GM19372 (cell line): ENCODE data around the gene MAN1A1.
A peak's percentile ranks its signal among the peaks of the same experiment; 100 is the strongest.

Experiments
- ATAC-seq: cut with Tn5 transposase; IDR thresholded peaks from one replicate; pipeline ENCODE4 v1.9.1; 2021; ENCODE audit warnings: mild to moderate bottlenecking, low read depth, moderate library complexity; ENCODE audit not compliant: unreplicated experiment

MAN1A1 gene

DNA sequence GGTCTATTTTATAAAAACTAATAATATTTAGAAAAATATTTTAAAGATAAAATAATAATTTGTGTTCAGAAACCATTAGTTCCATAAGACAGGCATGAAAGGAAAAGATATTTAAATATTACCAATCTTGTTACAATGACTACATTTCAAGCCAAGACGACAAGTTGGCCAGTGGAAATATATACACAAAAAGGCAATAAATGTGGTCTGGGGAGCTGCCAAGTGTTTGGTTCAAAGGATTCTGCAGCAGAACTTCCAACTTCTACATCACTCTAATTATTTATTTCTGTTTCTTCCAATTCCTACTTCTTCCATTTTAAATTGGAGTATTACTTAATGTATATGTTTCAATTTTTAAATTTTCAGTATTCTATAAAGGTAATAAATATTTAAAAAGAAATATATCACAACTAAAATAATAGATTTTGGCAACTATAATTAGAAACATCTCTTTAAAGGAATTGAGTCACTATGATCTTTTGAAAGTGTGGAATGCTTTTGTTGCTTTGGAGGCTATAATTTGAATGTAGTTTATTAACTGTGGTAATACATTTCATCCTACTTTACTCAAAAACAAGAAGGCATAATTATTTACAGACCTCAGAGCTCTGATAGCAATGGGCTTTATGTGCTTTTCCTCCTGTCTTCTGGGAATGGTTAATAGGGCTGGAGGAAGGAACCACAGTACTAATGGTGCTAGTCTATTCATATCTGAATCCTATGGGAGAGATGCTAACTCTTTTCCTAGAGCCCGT lies 141.4 kb downstream of the MAN1A1 start:
- ATAC-seq: no peak

DNA sequence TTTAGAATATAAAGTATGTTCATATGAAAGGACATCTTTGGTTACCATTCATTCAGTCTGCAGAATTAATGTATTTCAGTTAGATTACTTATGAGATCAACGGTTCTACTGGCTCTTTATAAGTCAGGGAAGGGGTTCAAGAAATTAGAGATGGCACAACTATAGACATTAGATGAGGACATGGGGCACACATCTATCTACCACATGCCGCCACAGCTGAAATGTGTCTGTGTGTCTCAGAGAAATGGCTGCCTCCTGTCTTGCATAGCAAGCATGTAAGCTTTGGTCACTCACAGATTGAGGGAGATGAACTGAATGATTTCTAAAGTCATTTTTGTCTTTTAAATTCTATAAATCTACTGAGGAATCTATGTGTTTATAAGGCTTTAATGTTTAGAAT lies 142.2 kb downstream of the MAN1A1 start:
- no peak for ATAC-seq

DNA sequence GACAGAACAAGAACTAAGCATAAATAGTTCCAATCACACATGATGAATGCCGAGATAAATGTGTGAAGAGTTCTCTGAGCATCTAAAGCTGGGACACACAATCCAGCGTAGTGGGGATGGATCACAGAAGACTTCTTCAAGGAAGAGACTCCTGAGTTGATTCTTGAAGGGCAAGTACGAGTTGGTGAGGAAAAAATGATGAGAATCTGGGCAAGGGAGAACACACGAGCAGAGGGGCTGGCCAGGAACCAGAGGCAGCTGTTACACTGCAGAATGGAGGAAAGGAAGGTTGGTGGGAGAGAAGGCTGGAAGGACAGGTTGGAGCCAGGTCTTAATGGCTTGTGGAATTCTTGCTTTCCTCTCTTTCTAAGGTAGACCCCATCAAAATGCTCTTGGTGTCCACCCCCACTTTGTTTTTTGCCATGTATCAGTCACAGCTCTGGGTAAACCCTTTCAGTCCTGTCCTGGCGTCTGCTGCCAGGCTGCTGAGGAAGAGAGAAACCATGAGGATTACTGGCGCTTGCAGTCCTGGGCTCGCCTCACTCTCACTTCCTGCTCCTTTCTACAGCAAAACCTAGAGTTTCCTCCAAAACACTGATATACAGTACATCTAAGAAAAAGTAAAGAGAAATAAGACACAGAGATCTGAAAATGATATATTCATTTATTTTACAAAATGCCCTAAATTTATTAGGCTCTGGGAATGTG lies 143.5 kb downstream of the MAN1A1 start:
- peak; percentile 66 for ATAC-seq

DNA sequence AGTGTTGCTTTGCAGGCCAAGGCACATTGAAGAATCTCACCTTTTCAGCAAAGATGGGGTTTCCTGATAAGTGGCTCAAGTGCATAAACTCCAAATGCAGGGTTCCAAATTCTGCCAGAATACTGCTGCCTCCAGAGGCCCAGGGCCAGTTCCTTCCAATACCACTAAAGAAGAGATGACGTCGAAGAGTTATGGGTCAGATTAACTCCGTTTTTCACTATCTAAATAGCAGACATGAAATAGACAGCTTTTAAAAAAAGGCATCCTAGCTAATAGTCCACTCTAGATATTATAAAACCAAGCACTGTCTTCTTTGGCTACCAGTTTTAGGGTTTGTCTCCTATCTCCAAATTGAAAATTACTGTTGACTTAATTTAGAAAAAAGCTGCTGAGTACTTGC lies 144.8 kb downstream of the MAN1A1 start:
- no peak for ATAC-seq

DNA sequence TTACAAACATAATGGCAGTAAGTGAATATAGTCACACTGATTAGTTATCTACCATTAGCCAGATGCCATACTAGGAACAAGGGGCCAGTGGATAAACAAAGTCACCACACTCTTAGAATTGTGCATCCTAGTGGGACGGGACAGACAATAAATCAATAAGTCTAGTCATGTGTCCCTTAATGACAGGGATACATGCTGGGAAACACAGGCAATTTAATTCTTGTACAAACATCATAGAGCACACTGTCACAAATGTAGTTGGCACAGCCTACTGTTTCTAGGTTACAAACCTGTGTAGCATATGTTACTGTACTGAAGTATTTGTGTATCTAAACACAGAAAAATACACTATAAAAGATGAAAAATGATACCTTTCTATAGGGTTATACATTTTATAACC lies 148.1 kb downstream of the MAN1A1 start:
- no peak for ATAC-seq

DNA sequence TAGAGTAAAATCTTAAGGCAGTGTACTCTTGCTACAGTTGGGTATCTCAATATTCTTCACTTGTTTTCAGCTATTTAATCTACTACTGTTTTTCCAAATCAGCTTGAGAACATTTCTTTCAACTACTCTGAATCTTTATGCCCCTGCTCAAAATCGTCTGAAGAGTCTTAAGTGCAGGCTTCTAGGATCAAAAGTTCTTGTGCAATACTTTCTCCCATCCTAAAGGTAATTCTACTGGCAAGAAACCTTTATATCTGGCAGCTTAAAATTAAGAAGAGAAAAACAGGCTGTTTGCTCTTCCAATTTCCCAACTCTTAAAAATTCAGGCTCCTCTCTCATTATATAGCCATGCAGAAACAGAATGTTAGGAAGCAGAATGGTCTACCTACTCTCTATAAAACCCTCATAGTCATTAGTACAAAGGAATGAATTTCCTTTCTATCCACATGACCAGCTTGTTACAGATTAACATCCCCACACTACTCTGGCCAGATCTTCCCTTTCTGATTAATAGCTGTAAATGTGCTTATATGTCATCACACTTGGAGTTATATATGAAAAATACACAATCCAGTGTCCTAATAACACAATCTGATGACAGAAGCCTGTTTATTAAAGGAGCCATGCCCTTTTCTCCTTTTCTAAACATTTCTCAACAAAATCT lies 148.9 kb downstream of the MAN1A1 start:
- ATAC-seq: no peak

- ATAC-seq: no peak
Observed at GRCh38 chr6:119197271-119197670, 152.3 kb downstream of the MAN1A1 start.

GRCh38 chr6:119196715-119197114 lies 152.8 kb downstream of the MAN1A1 start:
- no peak for ATAC-seq

DNA sequence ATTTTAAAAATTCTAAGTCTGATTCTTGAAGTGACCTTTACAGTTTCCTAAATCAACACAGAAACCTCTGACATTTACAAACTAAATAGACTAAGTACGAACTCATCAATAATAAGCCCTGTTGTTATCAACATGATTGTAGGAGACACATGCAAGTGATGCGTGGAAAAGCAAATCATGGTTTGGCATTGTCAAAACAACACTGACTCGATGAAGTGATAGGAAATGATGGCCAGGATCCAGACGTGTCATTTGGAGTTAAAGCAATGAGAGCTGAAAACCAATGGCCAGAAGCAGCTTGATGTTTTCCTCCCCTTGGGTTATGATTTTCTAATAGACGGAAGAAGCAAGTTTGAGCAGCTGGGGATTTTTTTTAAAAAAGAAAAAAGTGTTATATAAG lies 153.7 kb downstream of the MAN1A1 start:
- ATAC-seq: no peak

DNA sequence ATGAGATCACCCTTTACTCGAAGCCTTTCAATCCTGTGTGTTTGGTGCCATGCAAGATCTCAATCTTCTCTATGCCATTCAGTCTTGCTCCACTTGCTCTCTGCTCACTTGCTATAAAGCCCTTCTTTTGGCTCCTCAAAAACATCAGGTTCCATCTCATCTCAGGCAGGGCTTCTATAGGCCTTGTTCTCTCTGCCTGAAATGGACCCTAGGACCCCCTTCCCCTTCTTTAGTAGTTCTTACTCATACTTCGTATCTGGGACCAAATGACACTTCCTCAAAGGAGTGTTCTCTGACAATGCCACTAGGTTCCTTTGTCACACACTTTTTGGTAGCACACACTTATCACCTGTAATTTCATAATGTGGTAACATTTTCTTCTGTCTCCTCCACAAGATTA lies 154.4 kb downstream of the MAN1A1 start:
- ATAC-seq: no peak

DNA sequence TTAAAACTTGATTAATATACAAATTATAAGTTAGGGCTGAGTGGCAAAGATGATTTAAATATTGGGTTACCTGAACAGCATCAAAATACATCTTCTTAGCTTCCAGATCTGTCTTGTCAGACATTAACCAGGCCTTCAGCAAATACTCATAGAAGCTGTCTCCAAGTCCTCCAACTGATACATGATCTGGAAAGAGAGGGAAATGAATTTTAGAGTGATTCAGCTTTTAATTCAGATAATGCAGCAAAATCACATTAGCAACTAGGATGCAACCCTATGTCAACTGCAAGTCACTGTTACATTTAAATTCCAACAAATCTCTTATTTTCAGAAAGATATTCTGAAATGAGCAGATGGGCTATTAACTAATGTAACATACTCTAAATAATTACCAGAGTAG lies 155.9 kb downstream of the MAN1A1 start:
- no peak for ATAC-seq

GRCh38 chr6:119192200-119192599 lies 157.4 kb downstream of the MAN1A1 start:
- no peak for ATAC-seq

DNA sequence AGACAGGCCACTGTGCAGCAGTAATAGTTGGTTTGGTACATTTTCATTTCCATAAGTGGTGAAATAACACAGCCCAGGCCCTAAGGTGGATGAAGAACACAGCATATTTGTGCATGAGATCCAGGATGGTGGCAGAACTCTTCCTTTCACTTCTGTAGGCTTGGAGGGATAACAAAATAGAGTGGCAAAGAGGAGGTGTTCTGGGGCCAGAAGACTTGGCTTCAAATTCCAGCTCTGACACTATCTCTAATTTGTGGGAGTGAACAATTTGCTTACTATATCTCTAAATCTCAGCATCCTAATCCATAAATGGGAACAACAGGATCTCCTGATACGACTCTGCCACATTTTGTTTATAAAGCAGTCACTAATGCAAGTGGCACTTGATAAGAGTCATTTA lies 159.4 kb downstream of the MAN1A1 start:
- ATAC-seq: no peak

GRCh38 chr6:119189498-119189897 lies 160.1 kb downstream of the MAN1A1 start:
- ATAC-seq: no peak

- ATAC-seq: no peak
Observed at GRCh38 chr6:119187596-119187995, 162.0 kb downstream of the MAN1A1 start.

- ATAC-seq: no peak
Observed at GRCh38 chr6:119186490-119186889, 163.1 kb downstream of the MAN1A1 start.

DNA sequence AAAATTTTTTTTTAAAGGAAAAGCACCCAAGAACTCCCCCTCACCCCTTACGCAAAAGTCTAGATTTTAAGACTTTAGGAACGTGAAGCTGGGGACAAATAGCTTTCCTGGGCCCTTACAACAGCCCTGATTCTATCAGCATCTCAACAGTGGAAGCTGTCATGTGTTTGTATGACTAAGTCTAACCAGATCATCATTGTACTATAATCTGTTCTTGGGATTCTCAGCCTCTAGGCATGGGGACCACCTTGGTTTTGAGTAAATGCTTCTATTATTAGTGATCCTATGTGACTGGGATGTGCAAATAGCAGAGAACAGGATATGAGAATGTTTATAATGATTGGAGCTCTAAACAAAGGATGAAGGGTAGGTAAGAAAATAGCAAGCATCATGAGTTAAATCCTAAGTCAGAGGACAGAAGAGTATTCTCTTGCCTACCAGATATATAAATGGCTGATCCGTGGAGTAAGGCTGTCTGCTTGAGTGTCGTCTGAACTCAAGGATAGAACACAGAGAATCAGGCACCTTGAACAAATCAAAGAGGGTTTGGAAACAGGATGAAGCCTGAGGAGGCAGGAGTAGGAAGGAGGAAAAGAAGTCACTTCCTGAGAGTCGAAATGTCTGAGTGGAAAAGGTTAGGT lies 165.4 kb downstream of the MAN1A1 start:
- no peak for ATAC-seq

GRCh38 chr6:119183457-119183856 lies 166.1 kb downstream of the MAN1A1 start:
- no peak for ATAC-seq

DNA sequence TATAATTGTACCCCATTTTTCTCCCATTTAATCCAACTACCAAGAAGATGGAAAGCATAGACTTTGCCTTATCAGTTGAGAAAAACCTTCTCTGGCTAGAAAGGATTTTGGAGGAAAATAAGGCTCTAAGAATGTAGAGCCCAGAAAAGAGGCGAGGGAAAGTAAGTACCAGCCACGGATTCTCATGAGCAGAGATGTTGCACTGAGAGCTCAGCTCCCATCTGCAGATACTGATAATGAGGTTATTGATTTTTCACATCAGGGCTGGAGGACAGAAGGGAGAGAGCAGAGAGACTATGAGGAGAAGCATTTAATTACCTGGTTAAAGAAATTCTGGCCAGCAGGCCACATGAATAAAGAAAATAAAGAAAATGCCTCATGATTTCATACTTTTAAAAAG lies 166.7 kb downstream of the MAN1A1 start:
- no peak for ATAC-seq

DNA sequence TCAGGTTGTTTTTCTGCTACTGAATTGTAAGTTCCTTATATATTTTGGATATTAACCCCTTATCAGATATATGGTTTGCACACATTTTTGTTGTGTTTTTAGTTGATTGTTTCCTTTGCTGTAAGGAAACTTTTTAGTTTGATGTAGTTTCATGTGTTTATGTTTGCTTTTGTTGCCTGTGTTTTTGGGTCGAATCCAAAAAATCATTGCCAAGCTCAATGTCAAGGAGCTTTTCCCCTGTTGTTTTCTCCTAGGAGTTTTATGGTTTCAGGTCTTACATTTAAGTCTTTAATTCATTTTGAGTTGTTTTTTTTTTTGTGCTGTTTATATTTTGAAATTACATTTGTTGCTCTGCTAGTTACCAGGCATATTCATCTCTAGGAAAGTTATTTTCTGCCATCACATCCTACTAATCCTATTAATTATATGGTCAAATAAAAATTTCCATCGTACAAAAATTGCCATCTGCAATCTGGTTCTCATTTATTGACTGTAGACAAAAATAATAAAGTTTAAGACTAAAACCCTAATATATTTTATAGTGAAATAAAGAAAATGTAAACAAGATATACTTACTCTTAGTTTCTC lies 167.3 kb downstream of the MAN1A1 start:
- no peak for ATAC-seq

DNA sequence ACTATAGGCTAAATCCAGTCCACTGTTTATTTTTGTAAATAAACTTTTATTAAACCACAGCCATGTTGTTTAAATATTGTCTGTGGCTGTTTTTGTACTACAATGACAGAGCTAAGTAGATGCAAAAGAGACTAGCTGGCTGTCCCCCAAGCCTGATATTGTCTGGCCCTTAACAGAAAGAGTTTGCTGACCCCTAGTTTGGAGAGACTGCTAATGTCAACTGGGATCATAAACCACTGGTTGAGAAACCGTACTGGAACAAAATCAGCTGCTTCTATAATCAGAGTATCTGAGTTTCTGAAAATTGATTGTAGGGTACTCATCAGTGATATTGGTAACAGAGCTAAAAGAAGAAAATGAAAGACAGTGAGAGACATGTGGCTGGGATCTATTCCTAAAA lies 168.5 kb downstream of the MAN1A1 start:
- no peak for ATAC-seq
